CD4-positive, alpha-beta T cell treated with Interleukin-17A for 4 hours (primary cell): ENCODE measurements around the gene LIX1.
"Not testable (repeated sequence)": the region's sequence is repeated elsewhere in the genome, so short reads cannot be mapped to it uniquely, and the experiment has no call there.

Source experiments
- DNase-seq: peaks from one replicate; pipeline ENCODE4 v3.0.0-alpha.2; 2020; ENCODE audit warnings: mixed read lengths

Gene LIX1

DNA sequence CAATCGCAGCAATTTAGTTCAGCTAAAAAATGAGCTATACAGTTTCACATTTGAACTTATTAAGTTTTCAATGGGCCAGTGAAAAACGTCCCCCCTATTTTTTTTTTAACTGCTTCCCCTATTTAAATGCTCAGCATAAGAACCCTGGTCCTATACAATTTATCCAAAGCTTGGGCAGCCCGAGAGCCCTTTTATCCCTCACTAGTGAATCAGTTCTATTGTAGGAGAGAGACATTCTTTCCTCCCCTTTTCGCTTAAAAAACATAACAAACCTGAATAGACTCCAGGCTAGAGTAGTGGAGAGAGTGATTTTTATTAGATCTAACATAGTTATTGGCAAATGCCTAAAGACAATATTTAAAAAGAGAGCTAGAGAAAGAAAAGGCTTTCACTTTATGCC lies 1.4 kb downstream of the LIX1 start:
- no peak for DNase-seq

DNA sequence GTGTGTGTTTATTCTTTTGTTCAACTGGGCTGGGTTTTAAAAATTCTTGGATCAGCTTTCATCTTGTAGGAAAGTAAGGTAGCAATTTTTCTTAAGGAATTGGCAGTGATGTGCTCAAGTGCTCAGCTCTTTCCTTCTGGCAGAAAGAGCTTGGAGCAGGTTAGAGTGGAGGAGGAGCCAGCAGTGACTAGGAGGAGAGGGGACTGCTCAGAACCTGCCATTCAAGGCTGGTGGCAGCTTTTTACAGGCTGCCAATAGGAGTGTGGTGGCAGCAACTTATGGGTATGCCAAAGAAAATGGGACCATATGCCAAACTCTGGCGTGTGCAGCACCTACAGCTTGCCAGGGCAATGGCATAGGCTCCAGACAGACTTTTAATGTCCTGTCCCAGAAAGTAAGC lies 2.2 kb downstream of the LIX1 start:
- not testable (repeated sequence) for DNase-seq

DNA sequence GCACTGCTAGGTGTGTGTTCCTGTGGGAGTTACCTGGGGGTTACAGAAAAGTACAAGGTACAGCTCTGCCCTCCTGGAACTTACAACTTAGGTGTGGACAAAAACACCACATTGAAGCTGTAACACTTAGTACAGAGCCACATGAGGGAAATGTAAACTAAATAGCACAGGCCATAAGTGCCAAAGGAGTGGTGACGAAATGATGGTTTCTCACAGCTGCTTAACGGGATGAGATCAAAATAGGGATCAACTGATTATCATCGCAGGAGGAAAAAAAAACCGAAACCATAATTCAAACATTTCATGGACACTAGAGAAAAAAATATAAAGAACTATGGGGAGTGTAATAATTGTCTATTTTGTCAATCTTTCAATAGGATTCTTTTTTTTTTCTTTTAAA lies 5.9 kb downstream of the LIX1 start:
- no peak for DNase-seq

DNA sequence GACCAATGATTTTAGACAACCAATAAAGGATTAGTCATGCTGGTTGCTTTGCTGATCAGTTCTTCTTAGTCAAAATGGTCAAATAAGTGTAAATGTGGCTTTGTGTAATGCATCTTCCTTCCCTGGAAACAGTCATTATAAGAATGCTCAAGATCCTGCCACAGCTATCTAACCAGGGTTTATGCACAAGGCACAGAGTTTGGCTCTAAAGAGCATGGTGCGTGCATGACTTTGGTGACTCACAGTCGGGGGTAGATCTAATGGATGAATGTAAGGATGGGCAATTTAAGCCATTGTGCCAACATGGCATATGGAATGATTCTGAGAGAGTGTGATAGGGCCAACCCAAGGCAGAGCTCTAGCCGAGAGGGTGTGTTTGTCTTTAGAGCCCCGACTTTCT lies 6.5 kb downstream of the LIX1 start:
- no peak for DNase-seq

DNA sequence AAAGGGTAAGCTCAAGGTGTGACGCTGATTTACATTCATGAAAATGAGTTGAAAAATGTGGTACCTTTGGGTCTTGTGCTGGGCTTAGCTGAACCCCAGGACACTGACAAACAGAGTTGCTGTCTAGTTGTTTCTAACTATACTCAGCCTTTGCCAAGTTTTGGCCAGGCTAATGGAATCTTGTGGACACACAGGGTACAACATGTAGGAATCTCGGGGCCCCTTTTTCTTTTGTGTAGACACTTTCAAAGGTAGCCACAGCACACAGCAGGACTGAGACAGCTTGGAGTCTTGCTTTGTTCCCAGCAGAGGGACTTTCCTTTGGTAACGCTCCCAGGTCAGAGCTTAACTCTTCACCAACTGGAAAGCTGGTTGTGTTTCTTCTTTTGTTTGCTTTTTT lies 7.8 kb downstream of the LIX1 start:
- DNase-seq: no peak

DNA sequence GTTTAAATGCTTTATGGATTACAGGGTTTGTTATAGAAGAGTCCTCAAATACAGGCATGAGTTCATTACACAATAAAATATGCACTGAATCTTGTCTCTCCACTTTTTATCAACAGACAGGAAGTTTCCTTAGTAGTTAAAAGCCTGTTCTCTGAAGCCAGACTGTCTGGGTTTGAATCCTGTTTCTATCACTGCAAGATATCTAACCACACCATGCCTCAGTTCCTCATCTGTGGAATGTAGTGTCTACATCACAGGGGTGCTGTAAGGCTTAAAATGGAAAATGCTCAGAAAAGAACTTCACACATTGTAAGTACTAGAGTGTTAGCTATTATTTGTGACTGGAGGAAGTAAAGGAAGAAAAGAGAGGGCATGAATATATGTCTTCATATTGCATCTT lies 9.3 kb downstream of the LIX1 start:
- DNase-seq: no peak

DNA sequence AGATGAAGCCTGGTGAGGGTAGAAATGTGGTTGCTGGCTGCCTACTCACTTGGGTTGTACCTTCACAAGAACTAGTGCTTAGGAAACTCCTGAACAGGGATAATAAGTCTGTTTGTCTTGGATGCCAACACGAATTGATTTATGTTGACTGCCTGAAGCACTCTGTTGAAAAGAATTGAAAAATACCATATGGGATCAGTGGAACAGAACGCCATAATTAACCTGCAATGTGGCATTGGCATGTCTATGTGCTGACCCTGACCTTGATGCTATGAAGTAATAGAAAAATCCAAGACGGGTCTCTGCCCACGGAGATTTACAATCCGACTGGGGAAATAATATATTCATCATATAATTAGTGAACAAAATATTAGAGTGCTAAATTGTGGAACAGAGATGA lies 10.5 kb downstream of the LIX1 start:
- no peak for DNase-seq

DNA sequence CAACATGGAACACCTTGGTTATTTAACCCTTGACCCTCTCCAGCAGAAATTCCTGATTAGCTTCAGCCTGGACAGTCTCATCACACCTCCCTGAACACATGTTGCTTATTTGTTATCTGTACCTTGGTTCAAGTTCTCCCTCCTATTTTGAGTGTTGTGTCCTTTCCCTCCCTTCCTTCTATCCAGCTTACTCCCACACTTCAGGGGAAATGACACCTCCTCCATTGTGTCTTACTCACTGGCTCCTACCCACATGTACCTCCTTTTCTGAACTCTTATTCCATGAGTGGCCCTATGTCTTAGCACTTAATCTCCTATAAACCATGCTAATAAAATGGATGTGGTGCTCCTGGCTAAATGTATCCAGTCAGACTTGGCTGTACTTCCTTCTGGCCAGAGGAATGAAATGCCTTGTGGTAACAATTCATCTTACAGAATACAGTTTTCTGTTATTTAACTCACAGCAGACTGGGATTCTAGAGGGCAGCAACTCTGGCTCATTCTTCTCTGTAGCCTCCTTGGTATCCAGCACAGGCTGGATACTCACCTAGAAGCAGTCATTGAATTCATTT lies 11.2 kb downstream of the LIX1 start:
- no peak for DNase-seq

DNA sequence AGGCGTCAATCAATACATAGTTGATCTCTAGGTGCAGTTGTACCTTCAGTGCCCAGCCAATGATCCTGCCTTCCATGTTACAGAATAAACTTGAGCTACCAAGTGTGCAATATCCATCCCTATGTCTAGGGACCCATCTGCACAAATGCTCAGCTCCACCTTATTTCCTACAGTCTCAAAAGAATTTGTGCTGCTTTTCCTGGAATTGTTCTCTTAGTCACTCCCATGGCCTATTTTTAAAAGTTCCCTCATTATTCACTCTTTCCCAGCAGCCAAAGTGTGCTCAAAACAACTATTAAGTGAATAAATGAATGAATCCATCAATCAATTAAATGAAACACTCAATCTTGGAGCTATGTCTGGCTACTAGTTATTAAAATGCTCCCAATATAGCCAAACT lies 14.7 kb downstream of the LIX1 start:
- DNase-seq: no peak

DNA sequence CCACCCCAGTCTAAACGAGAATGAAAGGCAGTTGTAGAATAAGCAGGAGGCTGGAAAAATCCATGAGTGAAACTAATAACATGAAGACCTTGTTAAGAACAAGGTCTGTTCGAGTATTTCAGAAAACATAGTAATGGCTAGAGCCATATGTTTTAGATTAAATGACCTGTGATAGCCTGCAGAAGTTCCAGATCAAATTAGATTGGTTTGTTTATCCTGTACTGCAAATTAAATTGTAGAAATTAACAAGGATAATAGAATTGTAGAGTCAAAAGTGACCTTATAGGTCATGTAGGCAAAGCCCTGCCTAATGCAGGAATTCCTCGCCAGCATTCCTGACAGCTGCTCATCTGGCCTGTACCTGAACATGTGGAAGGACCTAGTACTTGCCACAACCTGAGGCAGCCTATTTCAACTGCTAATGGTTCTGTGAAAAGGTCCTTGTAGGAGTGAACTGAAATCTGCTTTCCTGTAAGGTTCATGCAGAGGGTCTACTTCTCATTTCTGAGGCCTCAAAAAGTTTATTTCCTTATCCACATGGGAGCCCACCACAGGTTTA lies 17.2 kb downstream of the LIX1 start:
- DNase-seq: no peak

DNA sequence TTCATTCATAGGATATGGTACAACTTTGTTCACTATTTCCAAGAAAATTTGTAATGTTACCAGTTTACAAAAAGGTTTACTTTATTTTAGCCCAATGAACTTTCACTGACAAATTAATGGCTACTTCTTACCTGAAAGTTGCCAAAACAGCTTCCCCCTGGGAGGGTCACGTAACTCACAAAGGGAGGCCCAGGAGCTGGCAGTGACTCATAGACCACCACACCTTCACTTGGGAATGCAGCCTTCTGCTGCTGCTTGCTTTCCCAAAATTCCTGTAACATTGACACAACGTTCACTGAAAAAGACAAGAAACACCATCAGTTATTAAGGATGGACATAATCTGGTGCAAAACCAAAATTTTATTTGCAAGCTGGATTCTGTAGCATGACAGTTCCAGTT lies 18.1 kb downstream of the LIX1 start:
- DNase-seq: no peak

DNA sequence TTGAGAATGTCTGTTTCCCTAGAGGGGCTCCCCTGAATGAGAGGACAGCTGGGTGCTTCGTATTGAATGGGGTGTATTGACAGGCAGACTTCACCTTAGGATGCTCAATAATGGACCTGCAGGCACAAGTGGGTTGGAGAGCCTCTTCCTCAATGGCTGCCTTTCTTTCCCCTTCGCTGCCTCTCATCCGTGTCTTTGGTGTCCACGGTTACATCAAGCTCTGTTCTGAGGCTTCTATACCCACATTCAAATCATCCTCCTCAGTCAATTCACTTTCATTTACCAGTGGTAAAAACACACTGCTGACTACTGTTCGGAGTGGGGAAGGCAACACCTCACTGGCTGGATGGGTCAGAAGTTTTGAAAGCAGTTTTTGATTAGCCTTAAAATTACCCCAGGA lies 20.6 kb downstream of the LIX1 start:
- no peak for DNase-seq

DNA sequence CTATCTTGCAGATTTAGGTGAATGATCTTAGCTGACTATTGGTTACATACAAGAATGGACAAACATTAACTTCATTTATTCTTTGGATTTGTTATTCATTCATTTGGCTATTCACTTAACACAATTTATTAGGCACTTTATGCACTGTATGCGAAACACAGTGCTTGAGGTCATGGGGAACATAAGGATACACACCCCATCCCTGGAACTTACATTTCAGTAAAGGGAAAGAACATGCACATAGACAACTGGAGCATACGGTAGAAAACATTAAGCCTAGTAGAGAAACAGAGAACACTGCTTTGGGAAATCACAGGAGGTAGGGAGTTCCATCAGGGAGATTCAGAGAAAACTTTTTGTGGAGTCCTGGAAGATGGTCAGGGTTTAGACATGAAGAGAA lies 22.2 kb downstream of the LIX1 start:
- DNase-seq: no peak

DNA sequence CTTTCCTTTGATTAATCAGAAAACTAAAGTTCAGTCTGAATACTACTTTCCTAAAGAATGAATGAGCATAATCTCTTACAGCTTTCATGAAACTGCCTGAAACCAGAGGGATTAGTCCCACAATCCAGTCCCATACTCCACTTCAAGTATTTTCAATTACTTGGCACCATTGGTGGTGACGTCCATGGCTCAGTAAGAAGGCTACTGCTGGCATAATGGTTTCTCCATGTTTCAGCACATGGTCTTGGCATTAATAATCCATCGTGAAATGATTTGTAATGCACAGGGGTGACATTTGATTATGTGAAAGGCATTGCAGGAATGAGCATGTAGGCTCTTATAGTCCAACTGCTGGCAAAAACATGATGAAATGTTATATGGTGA lies 23.4 kb downstream of the LIX1 start:
- DNase-seq: no peak

DNA sequence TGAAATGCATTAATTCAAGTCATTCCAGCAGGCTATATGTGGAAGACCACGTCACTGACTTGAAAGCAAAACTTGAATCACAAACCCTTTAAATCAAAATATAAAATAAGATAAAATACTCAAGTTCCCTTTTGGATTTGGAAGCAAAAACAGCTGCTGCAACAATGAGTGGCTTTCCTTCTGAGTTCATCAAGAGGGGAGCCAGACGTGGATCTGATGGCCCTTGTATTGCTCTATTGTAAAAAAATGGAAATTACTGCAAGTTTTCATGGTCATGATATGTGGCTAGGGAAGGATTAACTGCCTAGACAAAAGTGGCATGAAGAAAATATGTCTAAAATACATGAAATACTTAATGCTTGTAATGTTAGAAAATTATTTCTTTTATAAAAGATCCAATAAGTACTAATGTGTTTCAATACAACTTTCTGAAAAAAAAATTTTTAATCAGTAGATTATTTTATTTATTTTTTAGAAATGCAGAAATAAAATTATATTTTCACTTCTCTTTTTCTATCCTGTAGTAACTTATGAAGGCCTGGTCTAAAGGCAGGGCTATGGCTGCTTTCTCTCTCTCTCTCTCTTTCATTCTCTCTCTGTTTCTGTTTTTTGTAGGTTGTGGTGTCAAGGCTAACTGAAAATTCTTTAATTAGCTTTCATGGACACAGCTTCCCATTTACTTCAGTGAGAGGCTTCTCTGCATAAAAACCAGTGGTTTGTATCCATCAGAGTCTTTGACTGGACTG lies 24.0 kb downstream of the LIX1 start:
- DNase-seq: no peak

DNA sequence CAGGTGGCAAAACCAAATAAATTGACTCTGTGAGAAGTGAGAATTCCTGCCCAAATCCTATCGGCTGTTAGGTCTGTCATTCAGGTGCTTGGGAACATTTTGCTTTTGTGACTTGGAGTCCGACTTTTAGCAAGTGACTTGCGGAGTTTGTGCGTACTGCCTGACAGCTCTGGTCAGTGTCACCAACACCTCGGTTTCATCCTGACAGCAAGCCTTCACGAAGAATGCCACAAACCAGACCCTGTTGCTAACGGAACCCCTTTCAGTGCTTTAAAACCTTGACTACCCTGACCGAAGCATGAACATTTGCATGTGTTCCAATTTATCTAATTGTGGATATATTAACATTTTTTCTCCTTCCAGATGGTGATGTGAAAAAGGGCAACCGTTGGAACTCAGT lies 26.5 kb downstream of the LIX1 start:
- no peak for DNase-seq

DNA sequence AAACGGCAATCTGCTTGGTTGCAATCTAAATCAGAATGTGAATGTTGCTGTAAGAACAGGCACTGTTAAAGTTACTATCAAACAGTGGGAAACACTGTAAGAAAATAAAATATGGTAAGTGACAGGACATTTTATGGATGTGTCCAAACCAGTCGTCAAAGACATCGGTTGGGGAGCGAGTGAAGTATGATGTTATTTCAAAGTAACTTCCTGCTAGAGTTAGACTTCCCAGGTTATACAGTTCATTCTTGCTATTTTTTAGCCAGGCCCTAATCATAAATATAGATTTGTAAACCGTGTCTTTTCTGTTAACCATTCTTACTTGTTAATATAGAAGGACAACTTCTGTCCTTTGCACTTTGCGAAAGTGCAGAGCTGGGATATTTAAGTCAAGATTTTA lies 30.2 kb downstream of the LIX1 start:
- DNase-seq: no peak

DNA sequence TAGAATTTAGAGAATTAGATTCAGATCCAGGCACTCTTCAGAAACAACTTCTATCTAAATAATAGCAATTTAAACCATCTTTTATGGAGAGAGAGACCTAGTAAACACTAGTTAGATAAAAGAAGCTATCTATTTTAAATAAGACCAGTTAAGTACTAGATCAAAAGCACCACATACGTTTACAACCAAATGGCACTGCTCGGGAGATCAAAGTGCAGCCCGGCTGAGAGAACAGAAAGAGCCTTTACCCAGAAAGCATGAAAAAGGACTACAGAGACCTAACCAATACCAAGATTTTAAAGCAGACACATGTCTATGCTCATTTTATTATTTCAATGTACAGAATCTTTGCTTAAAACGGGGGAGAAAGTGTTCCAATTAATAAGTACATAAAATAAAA lies 30.8 kb downstream of the LIX1 start:
- peak; percentile 7 for DNase-seq

DNA sequence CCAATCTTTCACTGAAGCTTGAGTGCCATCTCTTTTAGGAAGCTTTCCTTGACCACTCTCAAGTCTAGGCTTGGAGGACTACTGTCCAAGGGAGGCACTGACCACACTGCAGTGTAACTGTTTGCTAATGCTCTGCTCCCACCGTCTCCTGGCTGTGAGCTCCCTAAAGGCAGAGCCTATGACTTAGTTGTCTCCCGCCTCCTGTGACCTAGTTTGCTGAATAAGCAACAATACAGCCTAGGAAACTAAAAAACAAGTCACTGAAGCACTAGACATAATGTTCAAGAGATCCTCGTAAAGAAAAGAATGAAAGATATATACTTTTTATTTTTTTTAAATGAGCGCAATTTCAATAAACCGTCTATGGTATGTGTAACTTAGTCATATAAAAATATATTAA lies 31.4 kb downstream of the LIX1 start:
- no peak for DNase-seq

DNA sequence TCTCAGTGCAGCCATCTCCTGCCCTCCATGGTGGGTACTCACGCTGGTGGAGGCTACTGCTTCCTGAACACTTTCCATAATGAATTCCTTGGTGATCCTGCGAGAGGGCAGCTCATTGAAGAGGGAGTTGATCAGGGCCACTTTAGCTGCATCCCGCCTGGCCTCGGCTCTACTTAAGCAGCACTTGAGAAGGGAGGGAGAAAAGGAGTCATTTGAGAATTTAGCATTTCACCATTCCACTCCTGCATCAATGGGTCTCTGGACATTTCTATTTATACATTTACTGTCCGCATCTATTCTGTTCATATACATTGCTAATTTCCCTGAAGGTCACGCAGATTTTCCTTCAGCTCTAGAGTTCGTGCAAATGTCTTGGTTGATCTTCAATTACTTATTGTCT lies 35.1 kb downstream of the LIX1 start:
- no peak for DNase-seq

DNA sequence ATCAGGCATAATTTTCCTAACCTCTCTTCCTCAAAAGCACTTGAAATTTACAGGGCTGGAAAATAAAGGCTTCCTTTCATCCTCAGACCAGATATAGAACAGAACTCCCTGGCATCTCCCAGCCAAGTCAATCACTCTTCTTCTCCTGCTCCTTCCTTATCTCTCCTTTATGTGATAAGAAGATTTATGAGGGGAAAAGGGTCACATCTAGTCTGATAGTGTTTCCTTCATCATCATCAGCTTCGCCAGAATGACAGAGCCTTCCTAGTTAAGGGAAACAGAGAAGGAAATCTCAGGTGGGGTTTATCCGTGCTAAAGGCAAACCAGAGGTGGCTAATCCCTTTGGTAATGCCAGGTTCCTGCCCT lies 36.2 kb downstream of the LIX1 start:
- no peak for DNase-seq

DNA sequence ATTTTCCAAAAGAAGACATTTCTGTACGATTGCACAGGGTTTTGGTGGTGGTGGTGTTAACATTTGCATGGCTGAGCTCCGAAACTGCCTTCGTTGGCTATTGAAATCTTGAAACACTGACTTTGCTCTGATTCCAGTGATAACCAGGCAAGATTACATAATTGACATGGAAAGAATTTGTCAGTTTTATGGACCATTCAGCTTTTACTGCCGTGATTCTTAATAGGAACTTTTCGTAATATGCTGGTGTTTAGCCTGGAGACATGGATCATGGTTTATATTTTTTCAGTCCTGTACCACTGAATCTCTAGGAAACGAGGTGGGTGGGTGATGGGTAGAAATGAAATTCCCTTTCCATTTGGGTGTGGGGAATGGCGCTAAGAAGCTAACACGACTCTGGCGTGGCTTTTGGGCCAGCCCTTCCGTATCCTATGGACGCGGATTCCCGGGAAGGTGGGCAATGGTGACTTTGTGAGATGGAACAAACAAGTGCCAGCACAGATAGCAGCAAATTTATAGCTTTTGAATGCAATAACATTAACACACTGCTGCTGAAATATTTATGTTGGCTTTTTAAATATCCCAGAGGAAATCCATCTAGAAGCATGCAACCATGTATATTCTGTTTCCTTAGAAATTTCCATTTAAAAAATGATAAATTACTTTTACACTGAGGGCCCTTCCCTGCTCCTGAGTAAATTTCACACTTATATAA lies 36.8 kb downstream of the LIX1 start:
- DNase-seq: no peak

DNA sequence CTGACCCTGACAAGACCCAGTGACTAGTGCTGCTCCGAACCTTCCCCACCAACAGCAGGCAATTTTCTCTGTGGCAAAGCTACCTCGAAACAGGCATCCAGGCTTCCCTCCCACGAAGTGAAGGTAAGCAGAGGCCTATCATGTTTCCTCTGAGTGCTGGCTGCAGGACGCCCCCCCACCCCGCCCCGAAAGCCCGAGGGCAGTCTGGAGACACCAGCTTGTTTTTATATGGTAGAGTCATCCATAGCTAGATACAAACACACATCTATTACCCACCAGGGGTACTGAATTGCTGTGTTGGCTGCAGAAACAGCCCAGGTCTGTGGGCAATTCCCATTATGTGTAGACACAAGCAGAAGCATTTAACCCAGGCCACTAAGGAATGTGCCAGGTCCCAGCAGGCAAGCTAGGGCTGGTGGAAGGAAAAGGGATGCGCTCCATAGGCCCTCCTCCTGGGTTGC lies 40.4 kb downstream of the LIX1 start:
- no peak for DNase-seq
